GM08714 (cell line): Measurements from ENCODE around the gene OGDHL.

Experiments
- H3K4me3 ChIP-seq: fragments of 200-500 bp; sonication (Bioruptor generic); 2 replicates; pipeline ENCODE4 v1.5.1; 2014; ENCODE audit warnings: mild to moderate bottlenecking, low read length, inconsistent platforms
- ZNF274 ChIP-seq: IDR thresholded peaks from 2 replicates; pipeline ENCODE4 v1.6.1; 2012; ENCODE audit warnings: mild to moderate bottlenecking, low read depth, low read length

Gene OGDHL

GRCh38 chr10:49709934-49710333, 52.2 kb downstream of the OGDHL start:
- no peak overlapping the region for H3K4me3 ChIP-seq
- no peak for TF ChIP-seq ZNF274

- H3K4me3 ChIP-seq = no peak overlapping the region
- TF ChIP-seq ZNF274 = no peak
Measured at GRCh38 chr10:49707585-49707984, 54.5 kb downstream of the OGDHL start.

GRCh38 chr10:49700997-49701396, 61.1 kb downstream of the OGDHL start:
- no peak for TF ChIP-seq ZNF274
- no peak overlapping the region for H3K4me3 ChIP-seq

- no peak overlapping the region for H3K4me3 ChIP-seq
Measured at GRCh38 chr10:49700211-49700610, 61.9 kb downstream of the OGDHL start.

GRCh38 chr10:49698679-49699078, 63.4 kb downstream of the OGDHL start:
- H3K4me3 ChIP-seq = no peak overlapping the region
- TF ChIP-seq ZNF274 = no peak

More at GRCh38 chr10:49700211-49700610, 61.9 kb downstream of the OGDHL start:
- TF ChIP-seq ZNF274 = no peak

GRCh38 chr10:49696311-49696710, 65.8 kb downstream of the OGDHL start:
- TF ChIP-seq ZNF274 = no peak
- H3K4me3 ChIP-seq = no peak overlapping the region

- H3K4me3 ChIP-seq = no peak overlapping the region
- TF ChIP-seq ZNF274 = no peak
Measured at GRCh38 chr10:49694466-49694865, 67.7 kb downstream of the OGDHL start.

- no peak overlapping the region for H3K4me3 ChIP-seq
Measured at GRCh38 chr10:49691588-49691987, 70.5 kb downstream of the OGDHL start.

GRCh38 chr10:49690698-49691356, 71.3 kb downstream of the OGDHL start:
- no peak for TF ChIP-seq ZNF274
- H3K4me3 ChIP-seq = no peak overlapping the region

More at GRCh38 chr10:49691588-49691987, 70.5 kb downstream of the OGDHL start:
- no peak for TF ChIP-seq ZNF274

GRCh38 chr10:49689882-49690510, 72.1 kb downstream of the OGDHL start:
- TF ChIP-seq ZNF274 = no peak
- H3K4me3 ChIP-seq = no peak overlapping the region

- no peak overlapping the region for H3K4me3 ChIP-seq
Measured at GRCh38 chr10:49688920-49689319, 73.2 kb downstream of the OGDHL start.

GRCh38 chr10:49688261-49688846, 73.8 kb downstream of the OGDHL start:
- H3K4me3 ChIP-seq = no peak overlapping the region

More at GRCh38 chr10:49688920-49689319, 73.2 kb downstream of the OGDHL start:
- TF ChIP-seq ZNF274 = no peak

GRCh38 chr10:49686651-49687050, 75.5 kb downstream of the OGDHL start:
- no peak overlapping the region for H3K4me3 ChIP-seq
- no peak for TF ChIP-seq ZNF274

More at GRCh38 chr10:49688261-49688846, 73.8 kb downstream of the OGDHL start:
- TF ChIP-seq ZNF274 = no peak
